CD4-positive, alpha-beta memory T cell (primary cell): ENCODE data around the gene CSAD. TPM values are rescaled to one million over a fixed set of nuclear protein-coding genes. Genes with fewer than 3 reads are reported as not detected.

Experiments
- CTCF ChIA-PET: fragments of 350-600 bp; sonication (Branson Sonifier 250); formaldehyde crosslinking; loops from one replicate; lab custom pipeline; 2021; ENCODE audit warnings: inconsistent platforms; ENCODE audit not compliant: partially characterized antibody; lab: Charles Lee
- POLR2A ChIA-PET: fragments of 350-600 bp; sonication (Branson Sonifier 250); formaldehyde crosslinking; loops from one replicate; lab custom pipeline; 2021; ENCODE audit not compliant: partially characterized antibody; lab: Charles Lee
- DNase-seq, 5 donors: peaks; one replicate each; pipeline versions ENCODE4 v3.0.0 to v3.0.0-alpha.2; 2020 to 2022; ENCODE audit warnings: mixed read lengths in 1 of 5
- H3K27ac ChIP-seq: one replicate; pipeline ENCODE4 v1.7.0; 2013; ENCODE audit warnings: low read depth, low read length
- H3K27me3 ChIP-seq: 2 replicates; pipeline ENCODE4 v1.7.0; 2013; ENCODE audit warnings: mild to moderate bottlenecking, low read length, moderate library complexity; ENCODE audit not compliant: insufficient read depth
- H3K36me3 ChIP-seq: 2 replicates; pipeline ENCODE4 v1.7.0; 2013; ENCODE audit warnings: mild to moderate bottlenecking, low read length, moderate library complexity; ENCODE audit not compliant: insufficient read depth
- H3K4me1 ChIP-seq: 2 replicates; pipeline ENCODE4 v1.7.0; 2013; ENCODE audit warnings: mild to moderate bottlenecking, low read length, moderate library complexity; ENCODE audit not compliant: insufficient read depth
- H3K4me3 ChIP-seq, 2 donors: one replicate each; pipeline ENCODE4 v1.7.0; 2013; ENCODE audit warnings: low read length in 2 of 2, mild to moderate bottlenecking in 1 of 2
- H3K9me3 ChIP-seq, 2 donors: one replicate each; pipeline ENCODE4 v1.7.0; 2013; ENCODE audit warnings: low read length in 2 of 2, control low read depth in 1 of 2; ENCODE audit not compliant: control insufficient read depth in 1 of 2
- H3K27ac Mint-ChIP-seq, 7 donors: one replicate each; pipeline ENCODE4 v1.8.0; 2020 to 2021; ENCODE audit warnings: mixed read lengths in 7 of 7, mild to moderate bottlenecking in 6 of 7, inconsistent platforms in 3 of 7, moderate library complexity in 3 of 7
- H3K27me3 Mint-ChIP-seq, 2 donors: one replicate each; pipeline ENCODE4 v1.8.0; 2020 to 2021; ENCODE audit warnings: mixed read lengths in 2 of 2
- H3K36me3 Mint-ChIP-seq, 2 donors: one replicate each; pipeline ENCODE4 v1.8.0; 2020 to 2021; ENCODE audit warnings: mixed read lengths in 2 of 2, inconsistent platforms in 1 of 2, mild to moderate bottlenecking in 1 of 2
- H3K4me1 Mint-ChIP-seq, 4 donors: one replicate each; pipeline ENCODE4 v1.8.0; 2020 to 2021; ENCODE audit warnings: mixed read lengths in 4 of 4, mild to moderate bottlenecking in 1 of 4
- H3K4me3 Mint-ChIP-seq, 8 donors: one replicate each; pipeline ENCODE4 v1.8.0; 2020 to 2021; ENCODE audit warnings: mixed read lengths in 8 of 8, mild to moderate bottlenecking in 7 of 8, moderate library complexity in 6 of 8, inconsistent platforms in 3 of 8
- H3K9me3 Mint-ChIP-seq, 8 donors: one replicate each; pipeline ENCODE4 v1.8.0; 2020 to 2021; ENCODE audit warnings: mixed read lengths in 8 of 8, mild to moderate bottlenecking in 5 of 8, inconsistent platforms in 3 of 8, moderate library complexity in 1 of 8
- intact Hi-C: fragments of 100-400 bp; cut with micrococcal nuclease; formaldehyde crosslinking; loops from one replicate; pipeline ENCODE4 v1.15.1; 2023
- polyA plus RNA-seq, 2 donors: library from polyadenylated mRNA; unstranded; fragments of 300-500 nt; fragmentation: Illumina TruSeq; gene quantifications; one replicate each; pipeline ENCODE4 v1.2.3, GENCODE V29; 2021
- total RNA-seq, 2 experiments: library from RNA; stranded (reverse); gene quantifications; one replicate each; pipeline ENCODE4 v1.2.3, GENCODE V29; 2021

Gene CSAD
- total and polyA plus RNA-seq, 4 experiments from 2014 or later = 1.1 to 64.2 (median 32.7) TPM

DNA sequence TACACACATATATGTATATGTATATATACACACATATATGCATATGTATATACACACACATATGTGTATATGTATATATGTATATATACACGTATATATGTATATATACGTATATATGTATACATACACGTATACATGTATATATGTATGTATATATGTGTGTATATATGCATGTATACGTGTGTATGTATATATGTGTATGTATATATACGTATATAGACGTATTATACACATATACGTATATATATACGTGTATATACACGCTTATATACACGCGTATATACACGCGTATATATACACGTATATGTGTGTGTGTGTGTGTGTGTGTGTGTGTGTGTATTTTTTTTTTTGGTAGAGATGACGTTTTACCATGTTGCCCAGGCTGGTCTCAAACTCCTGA, 33.1 kb downstream of the CSAD start:
- CTCF ChIA-PET = no interaction called here

DNA sequence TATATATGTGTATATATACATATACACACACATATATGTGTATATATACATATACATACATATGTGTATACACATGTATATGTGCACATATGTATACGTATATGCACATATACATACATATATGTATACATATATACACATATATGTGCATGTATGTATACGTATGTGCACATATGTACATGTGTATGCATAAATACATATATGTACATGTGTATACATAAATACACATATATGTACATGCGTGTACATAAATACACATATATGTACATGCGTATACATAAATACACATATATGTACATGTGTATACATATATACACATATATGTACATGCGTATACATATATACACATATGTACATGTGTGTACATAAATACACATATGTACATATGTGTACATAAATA, 33.5 kb downstream of the CSAD start:
- ChIA-PET POLR2A (no interaction called here), CTCF (no interaction called here)
- no peaks in the 10 kb centered on the region for H3K27me3 ChIP-seq
- Mint-ChIP-seq H3K27ac (no peak overlapping the region), H3K4me1 (peaks cover 0 to 1% (median 0%) of the 10 kb centered on the region in 4 donors), H3K4me3 (no peak overlapping the region), H3K9me3 (no peaks in the 10 kb centered on the region), H3K36me3 (no peaks in the 10 kb centered on the region), H3K27me3 (no peaks in the 10 kb centered on the region)
- no peaks in the 10 kb centered on the region for H3K36me3 ChIP-seq
- H3K9me3 ChIP-seq = no peaks in the 10 kb centered on the region
- no peak for DNase-seq
- intact Hi-C loops = no loop called here
- no peak overlapping the region for H3K4me3 ChIP-seq
- H3K4me1 ChIP-seq = no peaks in the 10 kb centered on the region
- H3K27ac ChIP-seq = no peak overlapping the region

More for the DNA sequence above, 33.1 kb downstream of the CSAD start:
- Histone ChIP-seq H3K27ac (no peak overlapping the region), H3K9me3 (no peaks in the 10 kb centered on the region), H3K4me3 (no peak overlapping the region), H3K27me3 (no peaks in the 10 kb centered on the region), H3K4me1 (no peaks in the 10 kb centered on the region), H3K36me3 (no peaks in the 10 kb centered on the region)
- Mint-ChIP-seq H3K9me3 (no peaks in the 10 kb centered on the region), H3K36me3 (no peaks in the 10 kb centered on the region), H3K27me3 (no peaks in the 10 kb centered on the region), H3K4me3 (no peak overlapping the region), H3K4me1 (peaks cover 0 to 1% (median 0%) of the 10 kb centered on the region in 4 donors), H3K27ac (no peak overlapping the region)
- POLR2A ChIA-PET = no interaction called here
- DNase-seq = no peak
- intact Hi-C loops = no loop called here

DNA sequence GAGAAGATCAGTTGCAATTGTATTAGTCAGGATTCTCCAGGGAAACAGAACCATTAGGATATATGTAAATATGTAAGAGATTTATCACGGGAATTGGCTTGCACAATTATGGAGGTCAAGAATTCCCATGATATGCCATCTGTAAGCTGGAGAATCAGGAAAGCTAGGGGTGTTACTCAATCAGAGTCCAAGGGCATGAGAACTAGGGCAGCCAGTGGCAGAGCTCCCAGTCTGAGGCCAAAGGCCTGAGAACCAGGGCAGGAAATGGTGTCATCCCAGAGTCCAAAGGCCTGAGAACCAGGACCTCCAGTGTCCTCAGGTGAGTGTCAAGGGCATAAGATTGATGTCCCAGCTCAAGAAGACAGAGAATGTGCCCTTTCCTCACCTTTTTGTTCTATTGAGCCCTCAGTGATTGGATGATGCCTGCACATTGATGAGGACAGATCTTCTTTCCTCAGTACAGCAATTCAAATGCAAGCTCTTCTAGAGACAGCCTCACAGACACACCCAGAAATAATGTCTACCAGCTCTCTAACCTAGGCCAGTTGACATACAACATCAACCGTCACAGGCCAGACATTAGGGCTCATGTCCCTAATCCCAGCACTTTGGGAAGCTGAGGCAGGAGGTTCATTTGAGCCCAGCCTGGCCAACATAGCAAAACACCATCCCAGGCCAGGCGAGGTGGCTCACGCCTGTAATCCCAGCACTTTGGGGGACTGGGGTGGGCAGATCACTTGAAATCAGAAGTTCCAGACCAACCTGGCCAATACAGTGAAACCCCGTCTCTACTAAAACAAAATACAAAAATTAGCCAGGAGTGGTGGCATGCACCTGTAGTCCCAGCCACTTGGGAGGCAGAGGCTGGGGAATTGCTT, 35.1 kb downstream of the CSAD start:
- H3K27me3 ChIP-seq = no peaks in the 10 kb centered on the region
- Mint-ChIP-seq H3K27me3 (no peaks in the 10 kb centered on the region), H3K4me3 (no peak overlapping the region), H3K27ac (no peak overlapping the region), H3K9me3 (no peaks in the 10 kb centered on the region), H3K36me3 (no peaks in the 10 kb centered on the region), H3K4me1 (peaks cover 0 to 1% (median 0%) of the 10 kb centered on the region in 4 donors)
- H3K4me3 ChIP-seq = no peak overlapping the region
- intact Hi-C loops = no loop called here
- ChIA-PET CTCF (no interaction called here), POLR2A (no interaction called here)
- no peak for DNase-seq
- no peaks in the 10 kb centered on the region for H3K9me3 ChIP-seq
- H3K36me3 ChIP-seq = no peaks in the 10 kb centered on the region
- H3K4me1 ChIP-seq = no peaks in the 10 kb centered on the region
- H3K27ac ChIP-seq = no peak overlapping the region

DNA sequence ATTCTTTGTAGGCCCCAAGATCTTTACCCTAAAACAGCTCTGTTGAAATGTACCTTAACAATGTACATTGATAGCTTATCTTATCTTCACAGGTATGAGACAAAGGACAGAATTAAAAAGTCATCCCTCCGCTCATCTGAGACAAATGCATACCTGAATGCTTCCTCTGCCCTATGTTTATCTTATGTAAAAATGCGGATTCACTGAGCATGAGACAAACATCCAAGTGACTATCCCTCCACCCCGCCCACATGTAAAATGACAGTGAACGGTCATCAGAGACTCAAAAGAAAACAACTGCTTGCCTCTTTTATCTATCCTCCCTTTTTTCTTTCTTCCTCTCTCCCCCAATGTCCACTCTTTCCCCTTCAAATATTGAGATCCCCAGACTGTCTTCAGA, 37.4 kb downstream of the CSAD start:
- Mint-ChIP-seq H3K9me3 (peaks cover 0 to 9% (median 2%) of the 10 kb centered on the region in 8 donors), H3K27me3 (peaks cover 2% of the 10 kb centered on the region in 2 donors), H3K36me3 (no peaks in the 10 kb centered on the region), H3K27ac (no peak overlapping the region), H3K4me3 (no peak overlapping the region), H3K4me1 (peaks cover 0 to 1% (median 0%) of the 10 kb centered on the region in 4 donors)
- H3K4me3 ChIP-seq = no peak overlapping the region
- H3K36me3 ChIP-seq = no peaks in the 10 kb centered on the region
- DNase-seq = no peak
- no peaks in the 10 kb centered on the region for H3K4me1 ChIP-seq
- no peaks in the 10 kb centered on the region for H3K9me3 ChIP-seq
- no peak overlapping the region for H3K27ac ChIP-seq
- no peaks in the 10 kb centered on the region for H3K27me3 ChIP-seq
- POLR2A ChIA-PET = no interaction called here
- intact Hi-C loops = no loop called here
- CTCF ChIA-PET = no interaction called here

DNA sequence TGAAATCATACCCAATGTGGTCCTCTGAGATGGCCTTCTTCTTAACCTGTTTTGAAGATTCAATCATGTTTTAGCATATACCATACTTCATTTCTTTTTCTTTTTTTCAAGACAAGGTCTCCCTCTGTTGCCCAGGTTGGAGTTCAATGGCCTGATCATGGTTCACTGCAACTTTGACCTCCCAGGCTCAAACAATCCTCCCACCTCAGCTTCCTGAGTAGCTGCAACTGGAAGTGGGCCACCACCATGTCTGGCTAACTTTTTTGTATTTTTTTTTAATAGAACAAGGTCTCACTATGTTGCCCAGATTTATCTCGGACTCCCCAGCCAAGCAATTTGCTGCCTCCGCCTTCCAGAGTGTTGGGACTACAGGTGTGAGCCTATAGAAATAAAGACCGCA, 47.0 kb downstream of the CSAD start:
- Mint-ChIP-seq H3K27me3 (peaks cover under 1 to 6% of the 10 kb centered on the region in 2 donors), H3K4me1 (no peaks in the 10 kb centered on the region), H3K36me3 (peaks cover 0 to 1% of the 10 kb centered on the region in 2 donors), H3K27ac (peak overlapping the region in 1 of 7 donors; percentile 46), H3K9me3 (peaks cover 0 to 14% (median 11%) of the 10 kb centered on the region in 8 donors), H3K4me3 (no peak overlapping the region)
- intact Hi-C loops = no loop called here
- Histone ChIP-seq H3K9me3 (no peaks in the 10 kb centered on the region), H3K36me3 (no peaks in the 10 kb centered on the region), H3K4me3 (no peak overlapping the region), H3K27me3 (no peaks in the 10 kb centered on the region), H3K4me1 (no peaks in the 10 kb centered on the region), H3K27ac (no peak overlapping the region)
- ChIA-PET POLR2A (no interaction called here), CTCF (no interaction called here)
- no peak for DNase-seq

DNA sequence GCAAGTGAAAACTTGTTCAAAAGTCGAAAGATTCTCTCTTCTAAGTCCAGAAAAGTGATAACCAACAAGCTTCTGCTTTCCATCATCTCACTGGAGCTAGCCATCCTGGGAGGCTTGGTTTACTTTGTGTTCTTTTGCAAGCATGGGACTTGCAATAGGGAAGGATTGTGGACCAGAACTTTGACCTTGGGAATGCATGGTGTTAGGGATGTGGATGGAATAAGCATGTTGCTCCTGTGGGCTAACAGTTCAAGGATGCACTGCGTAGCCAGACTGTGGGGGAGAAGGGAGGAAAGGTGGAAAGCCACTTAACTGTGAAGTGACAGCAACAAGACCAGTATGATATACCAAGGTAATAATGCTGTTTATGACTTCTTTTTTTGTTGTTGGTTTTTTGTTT, 48.9 kb downstream of the CSAD start:
- peaks cover 3 to 4% of the 10 kb centered on the region in 2 donors for H3K27me3 Mint-ChIP-seq
- H3K27ac ChIP-seq = no peak overlapping the region
- H3K27me3 ChIP-seq = no peaks in the 10 kb centered on the region
- H3K4me3 ChIP-seq = no peak overlapping the region
- H3K4me3 Mint-ChIP-seq = no peak overlapping the region
- intact Hi-C loops = no loop called here
- H3K9me3 Mint-ChIP-seq = peaks cover 0 to 5% (median 1%) of the 10 kb centered on the region in 8 donors
- ChIA-PET POLR2A (no interaction called here), CTCF (interaction anchor here (1.3 kb wide), 1 partner anchor 33 kb away, joined by 3 read pairs; no protein-coding TSS in a partner anchor)
- peaks cover 0 to 4% (median 0%) of the 10 kb centered on the region in 4 donors for H3K4me1 Mint-ChIP-seq
- peaks cover 0 to 1% of the 10 kb centered on the region in 2 donors for H3K36me3 Mint-ChIP-seq
- DNase-seq = no peak
- no peaks in the 10 kb centered on the region for H3K36me3 ChIP-seq
- no peaks in the 10 kb centered on the region for H3K4me1 ChIP-seq
- H3K27ac Mint-ChIP-seq = no peak overlapping the region
- H3K9me3 ChIP-seq = no peaks in the 10 kb centered on the region

DNA sequence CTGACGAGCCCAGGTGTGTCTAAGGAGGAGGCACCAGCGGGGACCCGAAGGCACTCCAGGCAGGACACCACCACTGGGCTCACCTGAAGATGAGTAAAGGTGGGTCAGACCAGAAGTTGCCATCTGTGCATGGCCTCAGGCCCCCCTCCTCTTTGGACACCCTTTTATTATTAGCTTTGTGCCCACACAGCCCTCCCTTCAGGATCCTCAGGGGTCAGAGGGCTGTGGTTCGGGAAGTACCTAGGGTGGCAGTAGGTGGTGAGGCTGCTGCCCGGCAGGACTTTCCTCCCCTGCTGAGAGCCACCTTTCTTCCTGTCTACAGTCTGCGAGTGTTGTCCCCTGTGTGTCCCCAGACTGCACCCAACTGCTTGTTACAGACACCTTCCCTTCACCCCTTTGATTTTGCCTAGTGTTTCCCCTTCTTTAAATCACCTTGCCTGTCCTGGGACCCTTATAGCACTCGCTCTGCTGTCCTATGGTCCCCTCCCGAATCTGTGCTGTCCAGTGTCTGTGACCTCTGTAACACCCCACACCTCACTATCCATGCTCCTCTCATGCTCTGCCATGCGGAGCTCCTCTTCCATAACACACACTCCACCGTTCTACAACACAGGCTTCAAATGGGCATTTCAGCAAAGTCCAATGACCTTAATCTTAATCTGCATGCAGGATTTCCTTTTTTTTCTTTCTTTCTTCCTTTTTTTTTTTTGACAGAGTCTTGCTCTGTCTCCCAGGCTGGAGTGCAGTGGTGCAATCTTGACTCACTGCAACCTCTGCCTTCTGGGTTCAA, 51.8 kb downstream of the CSAD start:
- ChIA-PET CTCF (interaction anchor here (1.0 to 1.7 kb wide), 3 partner anchors 10 to 31 kb away, joined by 3 to 5 read pairs (median 3); no protein-coding TSS in a partner anchor), POLR2A (no interaction called here)
- Mint-ChIP-seq H3K27ac (peak overlapping the region in 2 of 7 donors; percentile 35 to 53), H3K4me1 (peaks cover 0 to 4% (median 0%) of the 10 kb centered on the region in 4 donors), H3K4me3 (no peak overlapping the region), H3K9me3 (no peaks in the 10 kb centered on the region), H3K36me3 (no peaks in the 10 kb centered on the region), H3K27me3 (peaks cover 3 to 6% of the 10 kb centered on the region in 2 donors)
- no peak for DNase-seq
- H3K9me3 ChIP-seq = no peaks in the 10 kb centered on the region
- intact Hi-C loops = no loop called here
- no peak overlapping the region for H3K27ac ChIP-seq
- H3K4me1 ChIP-seq = no peaks in the 10 kb centered on the region
- no peaks in the 10 kb centered on the region for H3K27me3 ChIP-seq
- no peak overlapping the region for H3K4me3 ChIP-seq
- no peaks in the 10 kb centered on the region for H3K36me3 ChIP-seq
